ENCODE results near the gene C1QA. TPM values are rescaled to one million over a fixed set of nuclear protein-coding genes. Genes with fewer than 3 reads are reported as not detected.

C1QA gene
- total and polyA plus RNA-seq, 8 donors, result 2.9 to 127 (median 74.1) TPM

DNA sequence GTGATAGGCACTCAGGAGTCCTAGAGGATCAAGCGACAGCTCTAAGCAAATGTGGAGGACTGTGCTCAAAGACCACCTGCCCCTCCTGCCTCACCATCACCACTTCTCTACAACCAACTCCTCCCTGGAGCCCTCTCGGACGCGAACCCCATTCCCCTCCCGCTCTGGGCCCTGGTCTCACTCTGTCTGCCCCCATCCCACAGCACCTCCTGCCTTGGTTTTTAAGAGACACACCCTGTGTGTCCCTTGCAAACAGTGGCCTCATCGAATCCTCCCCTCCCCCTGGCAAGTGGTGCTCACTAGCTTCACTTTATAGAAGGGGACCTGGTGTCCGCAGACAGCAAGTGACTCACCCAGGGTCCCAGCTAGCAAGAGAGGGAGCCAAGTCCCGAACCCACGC, 44.4 kb upstream of the C1QA start:
- Histone ChIP-seq H3K27ac (no peak overlapping the region), H3K9me3 (no peaks in the 10 kb centered on the region), H3K36me3 (no peaks in the 10 kb centered on the region), H3K27me3 (peaks cover 0 to 94% (median 30%) of the 10 kb centered on the region in 3 donors), H3K4me3 (no peak overlapping the region), H3K4me1 (no peaks in the 10 kb centered on the region)
- TF ChIP-seq, protein P1, sequence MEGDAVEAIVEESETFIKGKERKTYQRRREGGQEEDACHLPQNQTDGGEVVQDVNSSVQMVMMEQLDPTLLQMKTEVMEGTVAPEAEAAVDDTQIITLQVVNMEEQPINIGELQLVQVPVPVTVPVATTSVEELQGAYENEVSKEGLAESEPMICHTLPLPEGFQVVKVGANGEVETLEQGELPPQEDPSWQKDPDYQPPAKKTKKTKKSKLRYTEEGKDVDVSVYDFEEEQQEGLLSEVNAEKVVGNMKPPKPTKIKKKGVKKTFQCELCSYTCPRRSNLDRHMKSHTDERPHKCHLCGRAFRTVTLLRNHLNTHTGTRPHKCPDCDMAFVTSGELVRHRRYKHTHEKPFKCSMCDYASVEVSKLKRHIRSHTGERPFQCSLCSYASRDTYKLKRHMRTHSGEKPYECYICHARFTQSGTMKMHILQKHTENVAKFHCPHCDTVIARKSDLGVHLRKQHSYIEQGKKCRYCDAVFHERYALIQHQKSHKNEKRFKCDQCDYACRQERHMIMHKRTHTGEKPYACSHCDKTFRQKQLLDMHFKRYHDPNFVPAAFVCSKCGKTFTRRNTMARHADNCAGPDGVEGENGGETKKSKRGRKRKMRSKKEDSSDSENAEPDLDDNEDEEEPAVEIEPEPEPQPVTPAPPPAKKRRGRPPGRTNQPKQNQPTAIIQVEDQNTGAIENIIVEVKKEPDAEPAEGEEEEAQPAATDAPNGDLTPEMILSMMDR (IDR thresholded peaks at IDR 0.05), result no peak
- TF ChIP-seq POLR2AphosphoS5 (IDR thresholded peaks at IDR 0.05), result no peak
- WGBS, 5 donors, result 76 to 85% (median 81%) methylated on average over 8 to 9 of the region's 9 CpGs
- intact Hi-C loops (cut with DNase I; ENCODE audit: low total_unique reads), result no loop called here
- no peak for DNase-seq

DNA sequence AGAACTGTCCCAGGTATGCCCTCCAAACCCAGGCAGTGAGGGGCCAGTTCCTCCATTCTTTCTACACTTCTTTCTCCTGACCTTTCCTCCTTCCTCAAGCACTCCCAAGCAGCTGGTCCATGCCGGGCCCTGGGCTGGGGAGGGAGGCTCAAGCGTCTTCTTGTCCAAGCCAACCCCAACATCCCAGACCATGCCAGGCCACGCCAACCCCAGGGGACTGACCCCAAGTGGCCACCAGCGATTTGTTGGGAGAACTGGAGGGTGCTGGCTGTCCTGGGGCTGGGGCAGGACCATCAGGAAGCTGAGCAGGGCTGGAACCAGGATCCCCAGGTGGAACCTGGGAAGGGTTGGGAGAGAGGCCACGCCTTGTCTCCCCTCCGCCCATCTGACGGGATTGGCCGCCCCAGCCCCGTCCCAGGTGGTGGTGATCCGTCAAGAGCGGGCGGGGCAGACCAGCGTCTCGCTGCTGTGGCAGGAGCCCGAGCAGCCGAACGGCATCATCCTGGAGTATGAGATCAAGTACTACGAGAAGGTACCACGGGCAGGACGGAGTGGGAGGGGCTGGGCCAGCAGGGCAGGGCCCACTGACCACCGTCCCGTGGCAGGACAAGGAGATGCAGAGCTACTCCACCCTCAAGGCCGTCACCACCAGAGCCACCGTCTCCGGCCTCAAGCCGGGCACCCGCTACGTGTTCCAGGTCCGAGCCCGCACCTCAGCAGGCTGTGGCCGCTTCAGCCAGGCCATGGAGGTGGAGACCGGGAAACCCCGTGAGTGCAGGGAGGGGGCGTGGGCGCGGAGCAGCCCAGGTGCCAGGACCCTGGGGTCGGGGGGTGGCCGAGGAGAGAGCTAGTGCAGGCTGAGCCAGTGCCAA, 43.3 kb upstream of the C1QA start:
- Histone ChIP-seq H3K27ac (no peak overlapping the region), H3K4me3 (no peak overlapping the region), H3K9me3 (no peaks in the 10 kb centered on the region), H3K36me3 (no peaks in the 10 kb centered on the region), H3K4me1 (no peaks in the 10 kb centered on the region), H3K27me3 (peaks cover 0 to 94% (median 32%) of the 10 kb centered on the region in 3 donors)
- TF ChIP-seq POLR2A (IDR thresholded peaks at IDR 0.05) (no peak), POLR2AphosphoS5 (IDR thresholded peaks at IDR 0.05) (no peak), EP300 (IDR thresholded peaks at IDR 0.05) (no peak)
- TF ChIP-seq, protein P1 (IDR thresholded peaks at IDR 0.05), result no peak
- intact Hi-C loops (cut with DNase I; ENCODE audit: low total_unique reads), result no loop called here
- peak in 1 of 2 donors; percentile 42 for DNase-seq
- 23 to 68% (median 32%) methylated on average over 17 to 38 of the region's 38 CpGs for WGBS, 5 donors

DNA sequence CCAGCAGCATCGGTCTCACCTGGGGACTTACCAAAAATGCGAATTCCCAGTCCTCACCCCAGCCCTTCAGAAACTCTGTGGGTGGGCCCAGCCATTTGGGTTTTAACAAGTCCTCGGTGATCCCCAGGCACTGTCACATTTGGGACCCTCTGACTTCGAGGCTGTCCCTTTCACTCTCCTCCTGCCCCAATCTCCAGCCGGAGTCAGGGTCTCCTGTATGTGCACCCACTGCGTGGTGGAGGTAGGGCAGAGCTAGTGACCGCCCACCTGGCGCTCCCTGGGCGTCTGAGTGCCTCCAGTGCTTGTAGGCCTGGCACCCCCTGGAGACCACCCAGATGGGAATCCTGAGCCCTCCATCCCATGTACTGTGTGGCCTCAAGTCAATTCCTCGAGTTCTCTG, 42.0 kb upstream of the C1QA start:
- TF ChIP-seq POLR2AphosphoS5 (IDR thresholded peaks at IDR 0.05), result no peak
- Histone ChIP-seq H3K36me3 (no peaks in the 10 kb centered on the region), H3K4me3 (no peak overlapping the region), H3K4me1 (no peaks in the 10 kb centered on the region), H3K27me3 (peaks cover 0 to 94% (median 42%) of the 10 kb centered on the region in 3 donors), H3K27ac (no peak overlapping the region), H3K9me3 (no peaks in the 10 kb centered on the region)
- intact Hi-C loops (cut with DNase I; ENCODE audit: low total_unique reads), result no loop called here
- DNase-seq, result no peak
- 65 to 76% (median 69%) methylated on average over 7 to 10 of the region's 10 CpGs for WGBS, 5 donors

DNA sequence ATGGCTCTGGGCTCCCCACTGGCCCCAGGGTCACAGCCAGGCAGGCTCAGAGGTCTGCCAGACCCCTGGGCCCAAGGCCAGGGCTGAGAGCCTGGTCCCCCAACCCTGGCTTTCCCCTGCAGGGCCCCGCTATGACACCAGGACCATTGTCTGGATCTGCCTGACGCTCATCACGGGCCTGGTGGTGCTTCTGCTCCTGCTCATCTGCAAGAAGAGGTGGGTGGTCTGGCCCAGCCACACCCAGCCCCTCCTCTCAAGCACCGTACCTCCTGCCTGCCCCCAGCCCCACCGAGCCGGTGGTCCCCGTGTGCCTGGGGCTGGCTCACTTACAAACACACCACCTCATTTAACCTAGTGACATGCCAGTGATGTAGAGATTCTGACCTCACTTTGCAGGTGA, 41.3 kb upstream of the C1QA start:
- Histone ChIP-seq H3K4me3 (no peak overlapping the region), H3K27me3 (peaks cover 0 to 91% (median 42%) of the 10 kb centered on the region in 3 donors), H3K4me1 (no peaks in the 10 kb centered on the region), H3K9me3 (no peaks in the 10 kb centered on the region), H3K36me3 (no peaks in the 10 kb centered on the region), H3K27ac (no peak overlapping the region)
- TF ChIP-seq POLR2A (IDR thresholded peaks at IDR 0.05), result no peak
- no peak for TF ChIP-seq POLR2AphosphoS5 (IDR thresholded peaks at IDR 0.05)
- TF ChIP-seq, protein P1 (IDR thresholded peaks at IDR 0.05), result no peak
- TF ChIP-seq EP300 (IDR thresholded peaks at IDR 0.05), result no peak
- 70 to 93% (median 81%) methylated on average over 3 to 7 of the region's 7 CpGs for WGBS, 5 donors
- DNase-seq, result no peak
- intact Hi-C loops (cut with DNase I; ENCODE audit: low total_unique reads), result no loop called here
